ENCODE measurements around the gene NAV1.
"Not testable (repeated sequence)": the region's sequence is repeated elsewhere in the genome, so short reads cannot be mapped to it uniquely, and the experiment has no call there.

The NAV1 gene

GRCh38 chr1:201538612-201539551 lies at the start of gene NAV1:
NAV1 (plus strand) TSS chr1:201539127; CDS start chr1:201622885, 83,758 bp downstream.
- DNase-seq (ENCODE audit: low read depth in 1 of 2, low spot score in 1 of 2), result no peak

- no peak for DNase-seq (ENCODE audit: low read depth in 1 of 2, low spot score in 1 of 2)
These were observed 49.2 kb upstream of the NAV1 start for GRCh38 chr1:201489643-201490261.

- DNase-seq (ENCODE audit: low read depth in 1 of 2, low spot score in 1 of 2), result no peak
These were observed 48.2 kb upstream of the NAV1 start for GRCh38 chr1:201490708-201491131.

DNA sequence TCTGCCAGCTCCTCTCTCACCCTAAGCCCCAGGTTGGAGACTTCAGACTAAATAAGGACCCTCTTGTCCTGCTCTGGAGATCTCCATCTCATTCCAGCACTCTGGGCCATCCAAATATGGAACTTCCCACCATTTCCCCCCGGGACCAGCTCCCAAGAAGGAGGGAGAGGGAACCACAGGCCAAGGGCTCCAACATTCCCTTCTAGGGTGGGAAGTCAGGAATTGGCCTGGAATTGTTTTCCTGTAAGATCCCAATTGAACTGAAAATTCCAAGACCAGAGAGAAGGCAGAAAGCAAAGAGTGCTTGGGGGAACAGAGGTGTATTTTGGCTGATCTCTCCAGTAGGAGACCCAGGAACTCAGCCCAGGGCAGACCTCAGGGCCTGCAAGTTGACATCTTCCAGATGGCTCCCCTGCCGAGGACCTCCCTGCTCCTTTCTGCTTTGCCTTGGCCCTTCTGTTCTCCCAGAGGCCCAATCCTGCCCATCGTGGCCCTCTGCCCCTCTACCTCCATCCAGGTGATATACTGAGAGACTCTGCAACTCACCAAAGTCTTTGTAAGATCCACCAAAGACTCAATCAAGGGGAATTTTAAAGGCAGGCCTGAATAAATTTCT lies 46.9 kb upstream of the NAV1 start:
- DNase-seq (ENCODE audit: low read depth in 1 of 2, low spot score in 1 of 2), result no peak

DNA sequence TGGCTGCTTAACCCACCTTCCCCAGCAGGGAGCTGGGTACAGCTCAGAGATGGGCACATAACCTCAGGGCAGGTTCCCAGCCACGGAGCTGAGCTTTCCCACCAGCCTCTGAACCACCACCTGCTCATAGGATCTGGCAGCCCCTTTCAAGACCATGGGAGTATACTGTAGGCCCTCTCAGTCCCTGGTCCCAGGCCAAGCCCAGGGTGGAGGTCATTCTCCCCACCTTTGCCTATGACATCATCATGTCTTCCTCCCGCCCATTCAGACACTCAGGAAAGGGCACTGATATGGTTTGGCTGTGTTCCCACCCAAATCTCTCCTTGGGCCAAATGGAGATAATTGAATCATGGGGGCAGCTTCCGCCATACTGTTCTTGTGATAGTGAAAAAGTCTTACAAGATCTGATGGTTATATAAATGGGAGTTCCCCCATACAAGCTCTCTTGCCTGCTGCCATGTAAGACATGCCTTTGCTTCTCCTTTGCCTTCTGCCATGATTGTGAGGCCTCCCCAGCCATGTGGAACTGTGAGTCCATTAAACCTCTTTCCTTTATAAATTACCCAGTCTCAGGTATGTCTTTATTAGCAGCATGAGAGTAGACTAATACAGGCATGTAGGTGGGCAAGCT lies 45.8 kb upstream of the NAV1 start:
- not testable (repeated sequence) for DNase-seq (ENCODE audit: low read depth in 1 of 2, low spot score in 1 of 2)

DNA sequence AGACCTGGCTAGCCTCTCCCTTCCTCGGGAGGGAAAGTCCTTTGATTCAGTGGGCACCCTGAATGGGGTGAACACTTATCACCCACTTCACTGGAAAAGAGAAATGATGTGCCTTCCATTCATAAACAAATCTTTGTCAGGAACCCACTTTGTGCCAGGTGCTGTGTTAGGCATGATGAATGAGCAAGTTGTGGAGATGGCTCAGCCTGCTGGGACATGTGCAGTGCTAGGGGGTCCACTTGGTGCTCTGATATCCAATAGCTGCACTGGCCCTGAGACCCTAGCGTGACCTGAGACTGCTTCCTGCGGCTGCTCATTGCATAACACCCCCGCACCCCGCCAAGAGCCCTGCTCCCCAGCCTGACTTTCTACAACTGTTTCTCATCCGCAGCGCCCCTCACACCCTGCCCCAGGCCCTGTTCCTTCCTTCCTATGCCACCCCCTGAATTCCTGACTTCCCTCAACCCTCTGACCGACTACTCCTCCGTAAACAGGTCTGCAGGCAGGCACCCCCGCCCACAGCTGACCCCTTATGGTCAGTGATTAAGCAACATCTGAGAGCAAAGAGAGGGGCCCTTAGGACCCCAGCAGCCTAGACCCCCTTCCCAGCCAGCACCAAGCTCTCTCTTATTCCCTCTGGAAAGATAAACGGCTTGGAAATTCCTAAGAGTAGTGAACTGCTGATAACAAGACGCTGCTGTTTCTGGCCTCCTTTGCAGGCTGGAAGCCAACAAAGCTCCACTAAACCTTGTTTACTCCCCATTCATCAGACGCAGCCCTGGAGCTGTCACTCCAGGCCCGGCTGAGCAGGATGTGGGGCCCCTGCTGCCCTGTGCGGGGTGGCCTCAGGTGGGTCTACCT lies 44.9 kb upstream of the NAV1 start:
- DNase-seq (ENCODE audit: low read depth in 1 of 2, low spot score in 1 of 2), result no peak

- no peak for DNase-seq (ENCODE audit: low read depth in 1 of 2, low spot score in 1 of 2)
These were observed 43.2 kb upstream of the NAV1 start for GRCh38 chr1:201495551-201496295.

DNA sequence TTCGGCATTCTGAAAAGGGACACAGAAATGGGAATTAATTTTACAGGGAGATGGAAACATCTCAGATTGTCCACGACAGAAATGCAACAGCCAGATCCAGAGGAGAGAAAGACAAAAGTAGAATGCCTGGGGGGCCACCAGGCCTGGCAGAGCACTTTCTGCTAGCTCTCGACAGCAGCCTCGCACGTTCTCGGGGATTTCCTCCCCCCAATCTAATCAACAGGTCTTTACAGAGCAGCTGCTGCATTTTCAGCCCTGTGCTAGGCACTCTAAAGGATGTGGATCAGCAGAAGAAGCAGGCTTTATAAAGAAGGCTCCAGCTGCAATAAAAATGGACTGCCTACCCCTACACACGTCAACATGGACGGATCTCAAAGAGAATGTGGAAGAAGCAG lies 42.6 kb upstream of the NAV1 start:
- DNase-seq (ENCODE audit: low read depth in 1 of 2, low spot score in 1 of 2), result no peak

DNA sequence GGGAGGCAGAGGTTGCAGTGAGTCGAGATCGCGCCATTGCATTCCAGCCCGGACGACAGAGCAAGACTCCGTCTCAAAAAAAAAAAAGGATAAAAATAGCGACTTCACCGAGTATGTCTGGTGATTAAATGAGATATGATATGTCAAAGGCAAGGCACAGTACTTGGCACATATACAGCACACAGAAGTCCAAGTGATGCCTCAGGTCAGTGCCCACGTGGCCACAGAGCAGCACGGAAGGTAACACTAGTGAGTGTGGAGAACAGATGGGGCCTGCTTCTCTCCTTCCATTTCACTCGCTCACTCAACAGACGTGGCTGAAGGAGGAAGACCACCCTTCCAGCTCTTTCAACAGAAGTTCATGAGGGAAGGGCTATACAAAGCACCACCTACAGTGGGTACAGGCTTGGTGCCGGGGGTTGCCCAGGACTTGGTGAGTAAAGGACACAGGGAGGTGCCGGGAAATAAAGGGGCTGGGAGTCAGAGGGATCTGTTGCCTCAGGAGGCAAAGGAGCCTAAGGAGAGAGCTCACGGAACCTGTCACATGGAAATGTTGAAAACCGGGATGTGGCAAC lies 40.9 kb upstream of the NAV1 start:
- no peak for DNase-seq (ENCODE audit: low read depth in 1 of 2, low spot score in 1 of 2)

- no peak for DNase-seq (ENCODE audit: low read depth in 1 of 2, low spot score in 1 of 2)
These were observed 40.3 kb upstream of the NAV1 start for GRCh38 chr1:201498621-201499020.

GRCh38 chr1:201499191-201499590 lies 39.7 kb upstream of the NAV1 start:
- no peak for DNase-seq (ENCODE audit: low read depth in 1 of 2, low spot score in 1 of 2)

DNA sequence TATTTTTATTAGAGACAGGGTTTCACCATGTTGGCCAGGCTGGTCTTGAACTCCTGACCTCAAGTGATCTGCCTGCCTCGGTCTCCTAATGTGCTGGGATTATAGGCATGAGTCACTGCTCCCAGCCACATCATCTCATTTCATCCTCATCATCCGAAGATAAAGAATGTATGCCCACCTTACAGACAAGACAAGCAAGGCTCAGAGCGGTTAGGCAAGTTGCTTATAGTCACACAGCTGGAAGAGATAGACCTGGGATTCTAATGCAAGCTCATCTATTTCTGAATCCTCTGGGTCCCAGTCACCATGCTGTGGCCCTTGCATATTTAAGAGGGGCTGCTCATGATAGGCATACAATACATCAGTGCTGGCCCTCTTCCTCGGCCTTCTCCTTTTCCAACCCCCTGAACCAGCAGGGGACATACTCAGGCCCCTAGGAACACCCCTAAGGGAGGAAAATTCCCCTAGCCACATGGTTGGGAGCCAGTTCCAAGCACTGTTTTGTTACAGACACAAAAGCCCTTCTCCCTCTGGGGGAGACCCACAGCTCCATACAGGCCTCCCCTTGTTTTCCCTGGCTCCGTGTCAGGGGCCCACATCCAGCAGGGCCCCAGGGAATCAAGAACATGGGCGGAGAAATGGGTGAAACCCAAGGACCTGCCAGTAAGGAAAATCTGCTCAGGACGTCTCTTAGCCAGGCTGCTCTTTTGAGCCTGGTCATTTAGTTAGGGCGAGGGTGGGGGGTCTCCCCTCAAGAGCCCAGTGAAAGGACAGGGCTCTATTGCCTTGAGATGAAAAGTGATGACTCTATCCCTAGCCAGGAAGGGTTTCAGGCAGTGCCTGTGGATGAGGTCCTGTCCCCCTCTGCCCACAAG lies 38.9 kb upstream of the NAV1 start:
- no peak for DNase-seq (ENCODE audit: low read depth in 1 of 2, low spot score in 1 of 2)

- no peak for DNase-seq (ENCODE audit: low read depth in 1 of 2, low spot score in 1 of 2)
These were observed 38.2 kb upstream of the NAV1 start for GRCh38 chr1:201500670-201501120.

- DNase-seq (ENCODE audit: low read depth in 1 of 2, low spot score in 1 of 2), result no peak
These were observed 37.8 kb upstream of the NAV1 start for GRCh38 chr1:201501144-201501543.

GRCh38 chr1:201501812-201502510 lies 37.0 kb upstream of the NAV1 start:
- DNase-seq (ENCODE audit: low read depth in 1 of 2, low spot score in 1 of 2), result no peak

DNA sequence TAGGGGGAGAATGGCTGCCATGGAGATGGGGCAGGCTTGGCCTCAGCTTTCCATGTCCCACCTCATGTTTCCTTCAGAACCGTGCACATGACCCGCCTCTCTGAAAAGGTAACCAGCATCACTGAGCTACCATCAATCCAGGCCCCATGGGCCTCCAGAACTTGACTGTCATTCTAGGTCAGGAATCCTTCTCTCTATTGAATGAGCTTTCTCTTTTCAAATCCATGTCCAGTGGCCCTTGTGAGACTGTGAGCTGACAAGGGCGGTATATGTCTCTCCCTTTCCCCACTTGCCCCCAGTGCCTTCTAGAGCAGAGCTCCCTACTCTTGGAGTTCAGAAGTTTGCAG lies 36.4 kb upstream of the NAV1 start:
- DNase-seq (ENCODE audit: low read depth in 1 of 2, low spot score in 1 of 2), result no peak

GRCh38 chr1:201503397-201504176 lies 35.3 kb upstream of the NAV1 start:
- no peak for DNase-seq (ENCODE audit: low read depth in 1 of 2, low spot score in 1 of 2)

Measured in activated CD4-positive, alpha-beta T cell treated with anti-CD3 and anti-CD28 coated beads, Interleukin-2, amount 50 U/mL, for 24 hours (primary cell).